Amygdala (tissue), 56 donors: ENCODE measurements around the gene KNSTRN.

Source experiments
- DNase-seq, 56 donors: peaks; one replicate each; lab custom pipeline; 2025; lab: John Stamatoyannopoulos, UW

The KNSTRN gene

GRCh38 chr15:40382580-40383456, at the start of gene KNSTRN:
KNSTRN (plus strand) TSS chr15:40382721; CDS start chr15:40382836, 115 bp downstream.
- DNase-seq, result peak; percentile 23 to 94 (median 78)

GRCh38 chr15:40333922-40334492, 48.5 kb upstream of the KNSTRN start:
- peak in 34 of 56 donors; percentile 10 to 64 (median 44) for DNase-seq

GRCh38 chr15:40334541-40334940, 48.0 kb upstream of the KNSTRN start:
- DNase-seq, result no peak

GRCh38 chr15:40334941-40335795, 47.4 kb upstream of the KNSTRN start:
- DNase-seq, result peak in 4 of 56 donors; percentile 10 to 18 (median 11)

GRCh38 chr15:40335938-40336743, 46.4 kb upstream of the KNSTRN start:
- no peak for DNase-seq

- peak in 4 of 56 donors; percentile 2 to 23 (median 22) for DNase-seq
Observed at GRCh38 chr15:40336744-40337122, 45.8 kb upstream of the KNSTRN start.

- DNase-seq, result peak in 2 of 56 donors; percentile 14 to 17
Observed at GRCh38 chr15:40337597-40337996, 44.9 kb upstream of the KNSTRN start.

GRCh38 chr15:40338041-40338657, 44.4 kb upstream of the KNSTRN start:
- peak in 36 of 56 donors; percentile 6 to 66 (median 31) for DNase-seq

GRCh38 chr15:40338921-40339620, 43.5 kb upstream of the KNSTRN start:
- DNase-seq, result peak in 46 of 56 donors; percentile 15 to 82 (median 54)

- DNase-seq, result peak in 4 of 56 donors; percentile 17 to 46 (median 31)
Observed at GRCh38 chr15:40339621-40339945, 42.9 kb upstream of the KNSTRN start.

GRCh38 chr15:40340038-40340739, 42.3 kb upstream of the KNSTRN start:
- DNase-seq, result peak in 45 of 56 donors; percentile 41 to 84 (median 66)

GRCh38 chr15:40340740-40341400, 41.7 kb upstream of the KNSTRN start, which contains the start of gene CCDC9B:
CCDC9B (minus strand) TSS chr15:40340939; CDS start chr15:40340819, 120 bp downstream.
- peak; percentile 25 to 93 (median 80) for DNase-seq

- no peak for DNase-seq
Observed at GRCh38 chr15:40342416-40343320, 39.9 kb upstream of the KNSTRN start.

- no peak for DNase-seq
Observed at GRCh38 chr15:40343512-40343911, 39.0 kb upstream of the KNSTRN start.

- no peak for DNase-seq
Observed at GRCh38 chr15:40344217-40344616, 38.3 kb upstream of the KNSTRN start.

- DNase-seq, result peak in 42 of 56 donors; percentile 7 to 70 (median 42)
Observed at GRCh38 chr15:40344631-40345120, 37.8 kb upstream of the KNSTRN start.
